Keratinocyte (primary cell): Measurements from ENCODE around the gene BOLL. TPM values are rescaled to one million over a fixed set of nuclear protein-coding genes. Genes with fewer than 3 reads are reported as not detected.
A peak's percentile ranks its signal among the peaks of the same experiment; 100 is the strongest.

Experiments used
- DNase-seq: peaks from one replicate; pipeline ENCODE4 v3.0.0-alpha.2; 2011; ENCODE audit warnings: low read depth, missing footprints, low spot score
- FAIRE-seq: peaks from 2 replicates; lab custom pipeline; 2011; peaks lifted over from hg19 to GRCh38; lab: Jason Lieb, UNC
- H2AFZ ChIP-seq: 2 replicates; pipeline ENCODE4 v1.6.0; 2012; ENCODE audit warnings: low read length, control low read depth, inconsistent platforms; ENCODE audit not compliant: control insufficient read depth
- H3K27ac ChIP-seq: 2 replicates; pipeline ENCODE4 v1.5.1; 2011; ENCODE audit warnings: low read length; ENCODE audit not compliant: control insufficient read depth, insufficient read depth
- H3K27me3 ChIP-seq: 3 replicates; pipeline ENCODE4 v1.6.0; 2011; ENCODE audit warnings: low read length; ENCODE audit not compliant: control insufficient read depth, insufficient read depth; ENCODE audit errors: extremely low read depth
- H3K36me3 ChIP-seq, 2 experiments: 2 replicates in 1 of 2; 3 replicates in 1 of 2; pipeline ENCODE4 v1.5.1; 2011; ENCODE audit warnings: low read length in 2 of 2, mild to moderate bottlenecking in 1 of 2; ENCODE audit not compliant: control insufficient read depth in 2 of 2, insufficient read depth in 2 of 2; ENCODE audit errors: extremely low read depth in 1 of 2
- H3K4me1 ChIP-seq: 3 replicates; pipeline ENCODE4 v1.5.1; 2011; ENCODE audit warnings: low read length; ENCODE audit not compliant: control insufficient read depth, insufficient read depth; ENCODE audit errors: extremely low read depth
- H3K4me2 ChIP-seq: 3 replicates; pipeline ENCODE4 v1.6.0; 2011; ENCODE audit warnings: low read depth, low read length; ENCODE audit not compliant: control insufficient read depth, insufficient read depth; ENCODE audit errors: extremely low read depth
- H3K4me3 ChIP-seq, 3 experiments: fragments of 200-600 bp in 1 of 3; sonication (generic) in 1 of 3; 2 replicates in 2 of 3; 3 replicates in 1 of 3; pipeline ENCODE4 v1.5.1; 2011 to 2016; ENCODE audit warnings: low read length in 3 of 3, mild to moderate bottlenecking in 3 of 3, control low read depth in 2 of 3, inconsistent platforms in 1 of 3, low read depth in 1 of 3, mixed read lengths in 1 of 3, mixed run types in 1 of 3, moderate library complexity in 1 of 3; ENCODE audit not compliant: control insufficient read depth in 2 of 3, insufficient read depth in 2 of 3; ENCODE audit errors: extremely low read depth in 1 of 3
- H3K79me2 ChIP-seq: 2 replicates; pipeline ENCODE4 v1.6.0; 2012; ENCODE audit warnings: low read length; ENCODE audit not compliant: control insufficient read depth, insufficient read depth
- H3K9ac ChIP-seq: 3 replicates; pipeline ENCODE4 v1.6.0; 2011; ENCODE audit warnings: low read length; ENCODE audit not compliant: control insufficient read depth, insufficient read depth; ENCODE audit errors: extremely low read depth
- H3K9me1 ChIP-seq: 3 replicates; pipeline ENCODE4 v1.6.0; 2011; ENCODE audit warnings: low read length; ENCODE audit not compliant: control insufficient read depth, insufficient read depth; ENCODE audit errors: extremely low read depth
- H3K9me3 ChIP-seq: 2 replicates; pipeline ENCODE4 v1.5.1; 2012; ENCODE audit warnings: low read depth, low read length; ENCODE audit not compliant: control insufficient read depth
- H4K20me1 ChIP-seq: 3 replicates; pipeline ENCODE4 v1.6.0; 2011; ENCODE audit warnings: low read length; ENCODE audit not compliant: control insufficient read depth, insufficient read depth; ENCODE audit errors: extremely low read depth
- EZH2 ChIP-seq: IDR thresholded peaks from one replicate; pipeline ENCODE4 v1.6.1; 2012; ENCODE audit warnings: inconsistent platforms, mild to moderate bottlenecking, low read length, moderate library complexity
- dilution Hi-C: fragments of 300-500 bp; cut with MboI; formaldehyde crosslinking; loops from one replicate; pipeline ENCODE4 v1.7.0; 2020; ENCODE audit warnings: low sequenced_read_pairs; ENCODE audit not compliant: extremely low pct_ligation_motif_present
- polyA plus RNA-seq, 5 experiments: library from polyadenylated mRNA; depleted of rRNA in 3 of 5; stranded (reverse) in 3 of 5; stranded (forward) in 1 of 5; unstranded in 1 of 5; fragments of >200 nt; gene quantifications; 1 replicate in 1 of 5; 2 replicates in 3 of 5; 3 replicates in 1 of 5; pipeline versions ENCODE4 v1.2.1 to v1.2.3, GENCODE V29; 2011 to 2012; ENCODE audit warnings: missing spikeins in 2 of 5, low read depth in 1 of 5, low replicate concordance in 1 of 5
- TF ChIP-seq, protein P1 (sequence below), 3 experiments: IDR thresholded peaks in 1 of 3; conservative IDR thresholded peaks in 1 of 3; optimal IDR thresholded peaks in 1 of 3; 2 replicates in 2 of 3; 3 replicates in 1 of 3; pipeline versions ENCODE3 to v1.5.1; 2011; ENCODE audit warnings: low read length in 3 of 3, mild to moderate bottlenecking in 3 of 3, moderate library complexity in 2 of 3, control low read depth in 1 of 3, inconsistent platforms in 1 of 3; ENCODE audit not compliant: insufficient read depth in 2 of 3; ENCODE audit errors: extremely low read depth in 1 of 3

The BOLL gene
- polyA plus RNA-seq, 1 donor (not counting 4 experiments of a cell fraction or from before 2014, with no cell fraction given): not detected

DNA sequence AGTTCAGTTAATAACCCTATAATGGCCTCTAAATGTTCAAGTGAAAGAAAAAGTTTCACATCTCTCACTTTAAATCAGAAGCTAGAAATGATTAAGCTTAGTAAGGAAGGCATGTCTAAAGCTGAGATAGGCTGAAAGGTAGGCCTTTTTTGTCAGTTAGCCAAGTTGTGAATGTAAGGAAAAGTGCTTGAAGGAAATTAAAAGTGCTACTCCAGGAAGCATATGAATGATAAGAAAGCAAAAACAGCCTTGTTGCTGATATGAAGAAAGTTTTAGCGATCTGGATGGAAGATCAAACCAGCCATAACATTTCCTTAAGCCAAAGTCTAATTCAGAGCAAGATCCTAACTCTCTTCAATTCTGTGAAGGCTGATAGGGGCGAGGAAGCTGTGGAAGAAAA, 29.4 kb upstream of the BOLL start:
- no peak for TF ChIP-seq EZH2
- TF ChIP-seq, protein P1, sequence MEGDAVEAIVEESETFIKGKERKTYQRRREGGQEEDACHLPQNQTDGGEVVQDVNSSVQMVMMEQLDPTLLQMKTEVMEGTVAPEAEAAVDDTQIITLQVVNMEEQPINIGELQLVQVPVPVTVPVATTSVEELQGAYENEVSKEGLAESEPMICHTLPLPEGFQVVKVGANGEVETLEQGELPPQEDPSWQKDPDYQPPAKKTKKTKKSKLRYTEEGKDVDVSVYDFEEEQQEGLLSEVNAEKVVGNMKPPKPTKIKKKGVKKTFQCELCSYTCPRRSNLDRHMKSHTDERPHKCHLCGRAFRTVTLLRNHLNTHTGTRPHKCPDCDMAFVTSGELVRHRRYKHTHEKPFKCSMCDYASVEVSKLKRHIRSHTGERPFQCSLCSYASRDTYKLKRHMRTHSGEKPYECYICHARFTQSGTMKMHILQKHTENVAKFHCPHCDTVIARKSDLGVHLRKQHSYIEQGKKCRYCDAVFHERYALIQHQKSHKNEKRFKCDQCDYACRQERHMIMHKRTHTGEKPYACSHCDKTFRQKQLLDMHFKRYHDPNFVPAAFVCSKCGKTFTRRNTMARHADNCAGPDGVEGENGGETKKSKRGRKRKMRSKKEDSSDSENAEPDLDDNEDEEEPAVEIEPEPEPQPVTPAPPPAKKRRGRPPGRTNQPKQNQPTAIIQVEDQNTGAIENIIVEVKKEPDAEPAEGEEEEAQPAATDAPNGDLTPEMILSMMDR (optimal IDR thresholded peaks at IDR 0.05 in 1 of 3, IDR thresholded peaks at IDR 0.05 in 1 of 3, conservative IDR thresholded peaks at IDR 0.05 in 1 of 3; ENCODE audit: extremely low read depth in 1 of 3, insufficient read depth in 2 of 3, low read length in 3 of 3): no peak
- Histone ChIP-seq H3K9me1 (no peaks in the 10 kb centered on the region), H3K27ac (no peak overlapping the region), H3K4me3 (no peak overlapping the region), H3K27me3 (no peaks in the 10 kb centered on the region), H3K4me2 (no peak overlapping the region), H3K9ac (no peak overlapping the region), H4K20me1 (no peaks in the 10 kb centered on the region), H3K4me1 (no peaks in the 10 kb centered on the region), H3K79me2 (no peaks in the 10 kb centered on the region), H2AFZ (no peak overlapping the region), H3K9me3 (no peaks in the 10 kb centered on the region), H3K36me3 (no peaks in the 10 kb centered on the region)
- FAIRE-seq (no peak), DNase-seq (no peak)
- dilution Hi-C loops: loop anchor here (25.0 kb wide), 1 partner anchor 298 kb away; no protein-coding TSS in a partner anchor

- H3K27me3 ChIP-seq: no peaks in the 10 kb centered on the region
- H3K27ac ChIP-seq: no peak overlapping the region
- FAIRE-seq (peak; percentile 69), DNase-seq (peak; percentile 17)
- no peaks in the 10 kb centered on the region for H3K9me1 ChIP-seq
- H3K79me2 ChIP-seq: no peaks in the 10 kb centered on the region
- no peaks in the 10 kb centered on the region for H3K4me1 ChIP-seq
- TF ChIP-seq, protein P1 (optimal IDR thresholded peaks at IDR 0.05 in 1 of 3, IDR thresholded peaks at IDR 0.05 in 1 of 3, conservative IDR thresholded peaks at IDR 0.05 in 1 of 3; ENCODE audit: extremely low read depth in 1 of 3, insufficient read depth in 2 of 3, low read length in 3 of 3): peak; percentile 53 to 71 (median 58)
- no peak for TF ChIP-seq EZH2
- no peak overlapping the region for H2AFZ ChIP-seq
- H3K9me3 ChIP-seq: no peaks in the 10 kb centered on the region
- H3K4me2 ChIP-seq: no peak overlapping the region
- dilution Hi-C loops: loop anchor here (25.0 kb wide), 1 partner anchor 299 kb away; no protein-coding TSS in a partner anchor
- H3K36me3 ChIP-seq: no peaks in the 10 kb centered on the region
- no peaks in the 10 kb centered on the region for H4K20me1 ChIP-seq
- H3K4me3 ChIP-seq: no peak overlapping the region
- no peak overlapping the region for H3K9ac ChIP-seq
Measured at GRCh38 chr2:197813093-197813787, 28.1 kb upstream of the BOLL start.
